SK-N-SH (cell line): ENCODE measurements around the gene PHACTR2. TPM values are rescaled to one million over a fixed set of nuclear protein-coding genes. Genes with fewer than 3 reads are reported as not detected.

ENCODE experiments used
- CTCF ChIA-PET: fragments of 300-600, 350-600 bp; formaldehyde crosslinking; extraction: SDS; loops from one replicate; lab custom pipeline; 2021; lab: Yijun Ruan, JAX
- POLR2A ChIA-PET: fragments of 350-600 bp; sonication (Branson Sonifier 250); formaldehyde crosslinking; extraction: SDS; loops from one replicate; lab custom pipeline; 2020; ENCODE audit warnings: antibody characterized with exemption, inconsistent platforms; lab: Yijun Ruan, JAX
- DNase-seq: peaks from one replicate; pipeline ENCODE4 v3.0.0; 2012
- H2AFZ ChIP-seq: fragments of 200-600 bp; sonication (generic); 2 replicates; pipeline ENCODE4 v1.8.1; 2016; ENCODE audit warnings: antibody characterized with exemption, mild to moderate bottlenecking, low read depth
- H3F3A ChIP-seq: fragments of 200-600 bp; sonication (generic); replicated peaks from 2 replicates; pipeline ENCODE3; 2016; ENCODE audit warnings: antibody characterized with exemption, mild to moderate bottlenecking; ENCODE audit not compliant: insufficient read depth
- H3K27ac ChIP-seq, 2 experiments: fragments of 200-500 bp in 1 of 2; fragments of 200-600 bp in 1 of 2; sonication (Bioruptor generic) in 1 of 2; sonication (generic), shearing (Covaris generic) in 1 of 2; 2 replicates each; pipeline versions ENCODE4 v1.5.1 to v1.6.1; 2014 to 2016; ENCODE audit warnings: low read depth in 2 of 2, inconsistent platforms in 1 of 2, low read length in 1 of 2, mild to moderate bottlenecking in 1 of 2, mixed read lengths in 1 of 2
- H3K27me3 ChIP-seq: fragments of 200-600 bp; sonication (generic), shearing (Covaris generic); 2 replicates; pipeline ENCODE4 v1.6.1; 2016; ENCODE audit warnings: mixed run types; ENCODE audit not compliant: insufficient read depth
- H3K36me3 ChIP-seq, 2 experiments: fragments of 200-500 bp in 1 of 2; fragments of 200-600 bp in 1 of 2; sonication (Bioruptor generic) in 1 of 2; sonication (generic) in 1 of 2; replicated peaks in 1 of 2; 2 replicates each; pipeline versions ENCODE3 to v1.5.1; 2014 to 2016; ENCODE audit warnings: low read length in 1 of 2, mild to moderate bottlenecking in 1 of 2; ENCODE audit not compliant: insufficient read depth in 2 of 2, control insufficient read depth in 1 of 2
- H3K4me1 ChIP-seq, 2 experiments: fragments of 200-500 bp in 1 of 2; fragments of 200-600 bp in 1 of 2; sonication (Bioruptor generic) in 1 of 2; sonication (generic), shearing (Covaris generic) in 1 of 2; 2 replicates each; pipeline versions ENCODE4 v1.5.1 to v1.6.1; 2014 to 2016; ENCODE audit warnings: low read depth in 1 of 2, low read length in 1 of 2, mixed run types in 1 of 2; ENCODE audit not compliant: insufficient read depth in 2 of 2, control insufficient read depth in 1 of 2
- H3K4me2 ChIP-seq: fragments of 200-600 bp; sonication (generic), shearing (Covaris generic); 2 replicates; pipeline ENCODE4 v1.6.1; 2017; ENCODE audit warnings: mixed run types
- H3K4me3 ChIP-seq, 2 experiments: fragments of 200-500 bp in 1 of 2; fragments of 200-600 bp in 1 of 2; sonication (Bioruptor generic) in 1 of 2; sonication (generic), shearing (Covaris generic) in 1 of 2; 2 replicates each; pipeline versions ENCODE4 v1.5.1 to v1.8.1; 2014 to 2016; ENCODE audit warnings: low read depth in 2 of 2, inconsistent platforms in 1 of 2, low read length in 1 of 2, mild to moderate bottlenecking in 1 of 2, mixed read lengths in 1 of 2, moderate library complexity in 1 of 2
- H3K79me2 ChIP-seq: fragments of 200-600 bp; sonication (generic); 2 replicates; pipeline ENCODE4 v1.8.1; 2017; ENCODE audit warnings: mild to moderate bottlenecking; ENCODE audit not compliant: insufficient read depth
- H3K9ac ChIP-seq: fragments of 200-600 bp; sonication (generic); 2 replicates; pipeline ENCODE4 v1.6.1; 2017; ENCODE audit warnings: mixed run types
- H3K9me2 ChIP-seq: fragments of 200-600 bp; sonication (generic); 2 replicates; pipeline ENCODE4 v1.6.1; 2017; ENCODE audit warnings: mixed run types
- H3K9me3 ChIP-seq: fragments of 200-600 bp; sonication (generic); 2 replicates; pipeline ENCODE4 v1.6.1; 2017; ENCODE audit warnings: mixed run types, mild to moderate bottlenecking, moderate library complexity
- H4K20me1 ChIP-seq: fragments of 200-600 bp; sonication (generic); 2 replicates; pipeline ENCODE4 v1.6.1; 2017; ENCODE audit warnings: mild to moderate bottlenecking, mixed run types; ENCODE audit not compliant: insufficient read depth
- CHD2 ChIP-seq: fragments of 150-350 bp; IDR thresholded peaks from 2 replicates; pipeline ENCODE4 v1.6.1; 2018; ENCODE audit warnings: low read length; ENCODE audit not compliant: partially characterized antibody
- EZH2phosphoT487 ChIP-seq: fragments of 200-600 bp; sonication (generic); IDR thresholded peaks from 2 replicates; pipeline ENCODE4 v1.6.1; 2017; ENCODE audit warnings: low read depth, mixed run types, mild to moderate bottlenecking, antibody characterized with exemption, moderate library complexity, borderline replicate concordance
- FOXJ3 ChIP-seq: sonication (generic); formaldehyde crosslinking; IDR thresholded peaks from 2 replicates; pipeline ENCODE4 v1.5.1; 2020; ENCODE audit warnings: mild to moderate bottlenecking, missing genetic modification reagents
- FOXM1 ChIP-seq: IDR thresholded peaks from 2 replicates; pipeline ENCODE4 v1.4.0; 2012; ENCODE audit warnings: low read depth, mild to moderate bottlenecking
- GABPA ChIP-seq: IDR thresholded peaks from 2 replicates; pipeline ENCODE4 v1.4.0; 2012; ENCODE audit warnings: low read depth, mild to moderate bottlenecking
- IRF3 ChIP-seq: fragments of 150-350 bp; IDR thresholded peaks from 2 replicates; pipeline ENCODE4 v1.6.1; 2016; ENCODE audit warnings: mild to moderate bottlenecking, low read depth, low read length
- JUND ChIP-seq: IDR thresholded peaks from 2 replicates; pipeline ENCODE4 v1.4.0; 2012
- MAX ChIP-seq: IDR thresholded peaks from 2 replicates; pipeline ENCODE4 v1.4.0; 2012; ENCODE audit warnings: low read depth
- MEF2A ChIP-seq: IDR thresholded peaks from 2 replicates; pipeline ENCODE4 v1.4.0; 2012; ENCODE audit warnings: low read depth, borderline replicate concordance
- MXI1 ChIP-seq: IDR thresholded peaks from 2 replicates; pipeline ENCODE4 v1.6.1; 2012; ENCODE audit warnings: mild to moderate bottlenecking, low read depth, low read length, improper control_type of control experiment
- NFIC ChIP-seq: IDR thresholded peaks from 2 replicates; pipeline ENCODE4 v1.4.0; 2012; ENCODE audit warnings: borderline replicate concordance
- POLR2AphosphoS5 ChIP-seq: IDR thresholded peaks from 2 replicates; pipeline ENCODE4 v1.6.1; 2012; ENCODE audit warnings: low read depth, low read length
- RAD21 ChIP-seq: IDR thresholded peaks from 2 replicates; pipeline ENCODE4 v1.6.1; 2012; ENCODE audit warnings: mild to moderate bottlenecking, low read length
- RCOR1 ChIP-seq: fragments of 150-350 bp; IDR thresholded peaks from 2 replicates; pipeline ENCODE4 v1.6.1; 2017; ENCODE audit warnings: antibody characterized with exemption, low read length
- RFX5 ChIP-seq: IDR thresholded peaks from 2 replicates; pipeline ENCODE4 v1.6.1; 2012; ENCODE audit warnings: mild to moderate bottlenecking, improper control_type of control experiment, low read length
- SIN3A ChIP-seq: IDR thresholded peaks from 2 replicates; pipeline ENCODE4 v1.6.1; 2012; ENCODE audit warnings: low read depth, mild to moderate bottlenecking, low read length, moderate library complexity, borderline replicate concordance
- SMC3 ChIP-seq: IDR thresholded peaks from 2 replicates; pipeline ENCODE4 v1.6.1; 2012; ENCODE audit warnings: low read depth, low read length, improper control_type of control experiment
- TAF1 ChIP-seq: IDR thresholded peaks from 2 replicates; pipeline ENCODE4 v1.6.1; 2012; ENCODE audit warnings: low read depth, mild to moderate bottlenecking, low read length, moderate library complexity, borderline replicate concordance
- WGBS: methylation state at CpG from one replicate; pipeline ENCODE4 v1.1.6; 2017; ENCODE audit warnings: low lambda C conversion rate; 5-methylcytosine and 5-hydroxymethylcytosine counted together
- polyA plus RNA-seq, 3 experiments: library from polyadenylated mRNA; depleted of rRNA; stranded (reverse); fragments of >200 nt; gene quantifications; 2 replicates each; pipeline ENCODE4 v1.2.3, GENCODE V29; 2012
- TF ChIP-seq, protein P1 (sequence below): fragments of 150-350 bp; IDR thresholded peaks from 2 replicates; pipeline ENCODE4 v1.6.1; 2017; ENCODE audit warnings: antibody characterized with exemption, low read length, low read depth, borderline replicate concordance

Gene PHACTR2
- polyA plus RNA-seq, 1 of the 3 experiments (the other 2 are of a cell fraction) = 5.0 TPM

DNA sequence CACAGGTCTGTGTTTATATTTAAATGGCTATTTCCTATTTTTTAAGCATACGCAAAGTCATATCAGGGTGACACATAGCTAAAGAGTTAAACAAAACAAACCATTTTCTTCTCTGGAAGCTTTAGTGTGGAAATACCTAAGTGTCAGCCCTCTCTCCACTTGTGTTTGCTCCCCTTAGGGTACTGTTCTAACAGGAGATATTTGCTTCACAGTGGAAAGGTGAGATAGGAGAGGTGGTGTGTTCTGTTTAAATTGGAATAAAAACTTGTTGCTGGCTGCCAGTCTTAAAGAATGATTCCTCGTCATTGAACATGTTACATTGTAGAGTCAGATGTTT is 18.9 kb downstream of the PHACTR2 start:
- WGBS = 95% methylated on average over 2 of the region's 2 CpGs
- H4K20me1 ChIP-seq = peaks cover 13% of the 10 kb centered on the region; the same call in 1 of the 2 replicates
- TF ChIP-seq FOXJ3 (no peak), GABPA (no peak), NFIC (no peak), IRF3 (no peak), TAF1 (no peak), MXI1 (no peak)
- no peak for DNase-seq
- peaks cover 9% of the 10 kb centered on the region for H3F3A ChIP-seq
- H3K4me3 ChIP-seq = no peak overlapping the region
- no peaks in the 10 kb centered on the region for H3K9me2 ChIP-seq
- H3K9ac ChIP-seq = no peak overlapping the region
- H3K36me3 ChIP-seq = no peaks in the 10 kb centered on the region
- H2AFZ ChIP-seq = no peak overlapping the region
- CTCF ChIA-PET = no interaction called here
- peaks cover 43% of the 10 kb centered on the region; the same call in 1 of the 2 replicates for H3K79me2 ChIP-seq
- no peak overlapping the region for H3K4me2 ChIP-seq
- peaks cover 4 to 16% of the 10 kb centered on the region in 2 experiments; a peak in 1 of 4 replicates for H3K4me1 ChIP-seq
- POLR2A ChIA-PET = no interaction called here
- no peak overlapping the region for H3K27ac ChIP-seq
- no peaks in the 10 kb centered on the region for H3K9me3 ChIP-seq
- no peaks in the 10 kb centered on the region for H3K27me3 ChIP-seq

DNA sequence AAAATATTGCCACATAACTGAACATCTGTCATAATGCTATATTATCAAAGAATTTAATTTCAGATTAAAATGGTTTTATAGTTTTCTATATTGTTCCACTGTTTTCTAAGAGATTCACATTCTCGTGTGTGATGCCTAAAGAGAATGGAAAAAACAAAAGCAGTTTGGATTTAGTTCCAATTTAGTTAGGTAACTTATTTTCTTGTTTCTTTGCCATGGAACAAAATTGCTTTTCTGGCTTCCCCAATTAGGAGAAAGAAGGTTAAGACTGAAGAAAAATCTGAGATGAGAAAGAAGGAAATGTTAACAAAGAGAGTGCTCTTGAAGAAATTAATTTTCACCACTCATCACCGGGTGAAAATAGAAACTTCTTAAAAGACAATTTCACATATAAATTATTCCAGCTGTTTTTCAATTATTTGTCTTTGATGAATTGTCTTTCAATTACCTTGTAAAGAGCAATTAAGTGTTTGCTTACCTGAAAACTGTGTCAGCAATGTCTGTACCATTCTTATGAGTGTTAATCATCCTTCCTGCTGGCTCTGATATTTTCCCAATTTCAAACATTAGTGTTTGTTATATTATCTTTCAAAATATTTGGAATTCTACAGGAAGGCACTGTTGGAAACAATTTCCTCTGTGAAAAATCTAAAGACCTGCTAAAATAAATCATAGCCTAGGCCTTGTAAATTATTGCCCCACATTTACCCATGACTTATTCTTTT is 19.5 kb downstream of the PHACTR2 start:
- Histone ChIP-seq H3K79me2 (peaks cover 43% of the 10 kb centered on the region; the same call in 1 of the 2 replicates), H2AFZ (no peak overlapping the region), H3K9me3 (no peaks in the 10 kb centered on the region), H3K4me3 (no peak overlapping the region), H3K27ac (no peak overlapping the region), H3K4me2 (no peak overlapping the region), H3F3A (peaks cover 9% of the 10 kb centered on the region), H3K36me3 (no peaks in the 10 kb centered on the region), H3K9ac (no peak overlapping the region), H3K9me2 (no peaks in the 10 kb centered on the region), H3K4me1 (peaks cover 6 to 16% of the 10 kb centered on the region in 2 experiments; a peak in 1 of 4 replicates), H4K20me1 (peaks cover 13% of the 10 kb centered on the region; the same call in 1 of the 2 replicates), H3K27me3 (no peaks in the 10 kb centered on the region)
- POLR2A ChIA-PET = no interaction called here
- CTCF ChIA-PET = no interaction called here
- no peak for DNase-seq
- TF ChIP-seq SMC3 (no peak), MAX (no peak)
- WGBS = 91% methylated on average over 2 of the region's 2 CpGs

DNA sequence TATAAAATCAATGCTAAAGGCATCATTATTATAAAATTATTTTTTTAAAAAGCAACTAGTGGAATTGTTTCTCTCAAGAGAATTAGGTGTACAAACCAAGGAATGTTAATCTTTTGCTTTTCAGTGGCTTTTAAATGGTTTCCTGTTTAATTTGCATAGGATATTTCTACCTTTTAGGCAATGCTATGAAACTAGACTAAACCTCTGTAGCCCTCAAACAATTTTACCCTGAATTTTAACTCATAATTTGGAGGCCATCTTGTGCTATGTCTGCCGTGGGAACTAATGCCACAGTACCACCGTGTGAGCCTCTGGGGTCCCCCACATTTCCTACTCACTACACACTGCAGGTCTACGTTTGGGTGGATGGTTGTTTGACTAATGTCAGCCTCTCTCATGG is 20.6 kb downstream of the PHACTR2 start:
- Histone ChIP-seq H3K27me3 (no peaks in the 10 kb centered on the region), H3K4me2 (no peak overlapping the region), H4K20me1 (peaks cover 13% of the 10 kb centered on the region; the same call in 1 of the 2 replicates), H3K9me3 (no peaks in the 10 kb centered on the region), H3K4me1 (peaks cover 6 to 16% of the 10 kb centered on the region in 2 experiments; a peak in 1 of 4 replicates), H3K79me2 (peaks cover 38% of the 10 kb centered on the region; the same call in 1 of the 2 replicates), H3F3A (peaks cover 12% of the 10 kb centered on the region), H3K27ac (no peak overlapping the region), H3K36me3 (no peaks in the 10 kb centered on the region), H3K9me2 (no peaks in the 10 kb centered on the region), H3K9ac (no peak overlapping the region), H2AFZ (no peak overlapping the region), H3K4me3 (no peak overlapping the region)
- 90% methylated on average over 3 of the region's 3 CpGs for WGBS
- ChIA-PET POLR2A (no interaction called here), CTCF (no interaction called here)
- no peak for DNase-seq
- no peak for TF ChIP-seq NFIC
- no peak for TF ChIP-seq CHD2
- TF ChIP-seq MAX = no peak
- no peak for TF ChIP-seq FOXM1
- no peak for TF ChIP-seq RAD21
- TF ChIP-seq JUND = no peak
- TF ChIP-seq RCOR1 = no peak
- no peak for TF ChIP-seq SIN3A
- no peak for TF ChIP-seq MXI1
- TF ChIP-seq EZH2phosphoT487 = no peak
- TF ChIP-seq POLR2AphosphoS5 = no peak
- TF ChIP-seq, protein P1, sequence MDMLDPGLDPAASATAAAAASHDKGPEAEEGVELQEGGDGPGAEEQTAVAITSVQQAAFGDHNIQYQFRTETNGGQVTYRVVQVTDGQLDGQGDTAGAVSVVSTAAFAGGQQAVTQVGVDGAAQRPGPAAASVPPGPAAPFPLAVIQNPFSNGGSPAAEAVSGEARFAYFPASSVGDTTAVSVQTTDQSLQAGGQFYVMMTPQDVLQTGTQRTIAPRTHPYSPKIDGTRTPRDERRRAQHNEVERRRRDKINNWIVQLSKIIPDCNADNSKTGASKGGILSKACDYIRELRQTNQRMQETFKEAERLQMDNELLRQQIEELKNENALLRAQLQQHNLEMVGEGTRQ = no peak
- no peak for TF ChIP-seq MEF2A
- TF ChIP-seq RFX5 = no peak
